Activated naive CD8-positive, alpha-beta T cell treated with anti-CD3 and anti-CD28 coated beads for 36 hours (primary cell): Measurements from ENCODE around the gene PPP1R13L. TPM values are rescaled to one million over a fixed set of nuclear protein-coding genes. Genes with fewer than 3 reads are reported as not detected.
"Not testable (repeated sequence)": the region's sequence is repeated elsewhere in the genome, so short reads cannot be mapped to it uniquely, and the experiment has no call there.

Experiments
- DNase-seq: peaks from one replicate; pipeline ENCODE4 v3.0.0; 2021
- H3K27ac Mint-ChIP-seq: one replicate; pipeline ENCODE4 v1.8.0; 2022; ENCODE audit warnings: mild to moderate bottlenecking, moderate library complexity, mixed read lengths
- H3K27me3 Mint-ChIP-seq: one replicate; pipeline ENCODE4 v1.8.0; 2022; ENCODE audit warnings: mild to moderate bottlenecking, mixed read lengths
- H3K36me3 Mint-ChIP-seq: one replicate; pipeline ENCODE4 v1.8.0; 2021; ENCODE audit warnings: mild to moderate bottlenecking, mixed read lengths
- H3K4me1 Mint-ChIP-seq: one replicate; pipeline ENCODE4 v1.8.0; 2021; ENCODE audit warnings: mixed read lengths
- H3K4me3 Mint-ChIP-seq: one replicate; pipeline ENCODE4 v1.8.0; 2022; ENCODE audit warnings: mild to moderate bottlenecking, moderate library complexity, mixed read lengths
- H3K9me3 Mint-ChIP-seq: one replicate; pipeline ENCODE4 v1.8.0; 2022; ENCODE audit warnings: mixed read lengths
- total RNA-seq, 2 experiments: library from RNA; stranded (reverse); gene quantifications; one replicate each; pipeline ENCODE4 v1.2.3, GENCODE V29; 2021

The PPP1R13L gene
- total RNA-seq, 2 experiments from 2014 or later: 3.6 to 4.7 TPM

DNA sequence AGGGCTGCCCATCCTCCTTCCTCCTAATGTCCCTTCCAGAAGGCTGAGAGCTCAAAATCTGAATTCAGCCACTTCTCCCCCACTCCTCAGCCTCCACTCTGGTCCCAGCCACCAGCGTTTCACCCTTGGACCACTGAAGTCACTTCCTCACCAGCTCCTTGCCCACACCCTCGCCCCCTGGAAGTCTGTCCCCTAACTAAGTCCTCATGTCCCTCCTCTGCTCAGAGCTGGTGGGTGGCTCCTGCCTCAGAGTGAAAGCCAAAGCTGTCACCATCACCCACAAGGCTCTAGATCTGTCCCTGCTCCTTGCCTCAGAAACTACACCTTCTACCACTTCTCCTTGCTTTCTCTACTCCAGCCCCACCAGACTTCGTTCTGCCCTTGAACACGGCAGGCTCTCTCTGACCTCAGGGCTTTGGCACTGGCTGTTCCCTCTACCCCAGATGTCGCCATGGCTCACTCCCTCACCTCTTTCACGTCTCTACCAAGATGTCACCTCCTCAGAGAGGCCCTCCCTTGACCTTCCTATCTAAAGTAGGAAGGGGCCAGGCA, 17.2 kb upstream of the PPP1R13L start:
- Mint-ChIP-seq H3K4me1 (peaks cover 48% of the 10 kb centered on the region), H3K4me3 (peak overlapping the region; percentile 1), H3K9me3 (no peaks in the 10 kb centered on the region), H3K27me3 (peaks cover 3% of the 10 kb centered on the region), H3K36me3 (peaks cover 13% of the 10 kb centered on the region), H3K27ac (peak overlapping the region; percentile 9)
- DNase-seq: no peak

DNA sequence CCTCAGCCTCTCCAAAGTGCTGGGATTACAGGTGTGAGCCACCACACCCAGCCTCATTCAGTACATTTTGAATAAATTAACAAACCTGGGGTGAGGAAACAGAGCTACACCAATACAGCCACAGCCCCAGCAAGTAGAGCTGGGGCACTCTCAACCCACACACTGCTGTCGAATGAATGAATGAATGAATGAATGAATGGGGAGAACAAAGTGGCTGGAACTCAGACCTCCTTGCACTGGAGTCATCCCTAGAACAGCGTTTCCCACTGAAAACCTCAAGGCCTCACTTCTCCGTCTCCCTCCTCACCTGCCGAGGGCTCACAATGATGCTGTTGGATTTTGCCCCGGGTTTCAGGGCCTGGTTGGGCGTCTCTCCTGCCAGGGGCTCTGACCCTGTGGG, 16.0 kb upstream of the PPP1R13L start:
- H3K27ac Mint-ChIP-seq: no peak overlapping the region
- no peaks in the 10 kb centered on the region for H3K27me3 Mint-ChIP-seq
- no peak for DNase-seq
- H3K4me1 Mint-ChIP-seq: peaks cover 48% of the 10 kb centered on the region
- H3K36me3 Mint-ChIP-seq: peaks cover 15% of the 10 kb centered on the region
- peak overlapping the region; percentile 14 for H3K4me3 Mint-ChIP-seq
- no peaks in the 10 kb centered on the region for H3K9me3 Mint-ChIP-seq

DNA sequence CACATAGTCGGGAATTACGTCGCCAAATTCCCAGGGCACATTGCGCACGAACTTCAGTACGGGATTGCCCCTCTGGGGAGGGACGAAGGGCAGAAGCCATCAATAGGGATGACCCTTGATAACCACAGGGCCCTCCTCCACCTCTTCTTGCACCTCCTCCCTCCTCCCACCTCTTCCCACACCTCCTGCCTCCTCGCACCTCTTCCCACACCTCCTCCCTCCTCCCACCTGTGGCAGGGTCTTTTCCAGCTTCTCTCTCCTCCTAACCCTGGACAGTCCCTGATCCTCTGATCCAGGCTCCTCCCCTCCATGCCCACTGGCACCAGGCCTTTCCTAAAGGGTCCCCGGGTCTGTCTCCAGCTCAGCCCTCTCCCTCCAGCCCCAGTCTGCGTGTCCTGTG, 15.5 kb upstream of the PPP1R13L start:
- no peak for DNase-seq
- Mint-ChIP-seq H3K4me3 (peak overlapping the region; percentile 14), H3K27me3 (no peaks in the 10 kb centered on the region), H3K4me1 (peaks cover 45% of the 10 kb centered on the region), H3K36me3 (peaks cover 19% of the 10 kb centered on the region), H3K27ac (no peak overlapping the region), H3K9me3 (no peaks in the 10 kb centered on the region)

DNA sequence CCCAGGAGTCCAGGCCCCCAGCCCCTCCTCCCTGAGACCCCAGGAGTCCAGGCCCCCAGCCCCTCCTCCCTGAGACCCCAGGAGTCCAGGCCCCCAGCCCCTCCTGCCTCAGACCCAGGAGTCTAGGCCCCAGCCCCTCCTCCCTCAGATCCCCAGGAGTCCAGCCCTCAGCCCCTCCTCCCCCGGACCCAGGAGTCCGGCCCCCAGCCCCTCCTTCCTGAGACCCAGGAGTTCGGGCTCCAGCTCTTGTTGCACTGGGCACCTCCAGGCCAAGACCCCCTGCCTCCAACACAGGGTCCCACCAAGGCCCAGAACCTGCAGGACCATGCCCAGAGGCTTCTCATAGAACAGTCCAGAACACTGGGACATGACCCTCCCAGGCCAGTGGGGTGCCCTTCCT, 15.0 kb upstream of the PPP1R13L start:
- Mint-ChIP-seq H3K36me3 (peaks cover 19% of the 10 kb centered on the region), H3K4me1 (peaks cover 45% of the 10 kb centered on the region), H3K9me3 (no peaks in the 10 kb centered on the region), H3K4me3 (no peak overlapping the region), H3K27ac (no peak overlapping the region), H3K27me3 (no peaks in the 10 kb centered on the region)
- DNase-seq: no peak

DNA sequence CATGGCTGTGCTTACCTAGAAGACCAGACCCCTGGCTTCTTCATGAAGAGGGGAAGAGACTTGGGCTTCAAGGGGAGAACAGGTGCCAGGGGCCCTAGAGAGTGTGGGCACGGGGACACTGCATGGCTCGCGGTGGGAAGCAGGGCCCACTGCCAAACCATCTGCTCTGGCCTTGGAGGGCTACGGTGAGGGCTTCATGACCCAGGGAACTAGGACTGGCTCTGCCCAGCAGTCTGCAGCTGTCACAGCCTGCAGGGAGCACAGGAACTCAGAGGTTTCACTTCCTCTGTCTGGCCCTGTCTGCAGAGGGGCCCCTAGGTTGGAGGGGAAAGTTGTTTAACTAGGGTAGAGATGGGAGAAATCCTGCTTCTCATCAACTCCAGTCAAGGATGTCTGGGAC, 14.5 kb upstream of the PPP1R13L start:
- Mint-ChIP-seq H3K9me3 (no peaks in the 10 kb centered on the region), H3K27ac (peak overlapping the region; percentile 65), H3K27me3 (no peaks in the 10 kb centered on the region), H3K4me3 (peak overlapping the region; percentile 7), H3K4me1 (peaks cover 41% of the 10 kb centered on the region), H3K36me3 (peaks cover 21% of the 10 kb centered on the region)
- DNase-seq: no peak

DNA sequence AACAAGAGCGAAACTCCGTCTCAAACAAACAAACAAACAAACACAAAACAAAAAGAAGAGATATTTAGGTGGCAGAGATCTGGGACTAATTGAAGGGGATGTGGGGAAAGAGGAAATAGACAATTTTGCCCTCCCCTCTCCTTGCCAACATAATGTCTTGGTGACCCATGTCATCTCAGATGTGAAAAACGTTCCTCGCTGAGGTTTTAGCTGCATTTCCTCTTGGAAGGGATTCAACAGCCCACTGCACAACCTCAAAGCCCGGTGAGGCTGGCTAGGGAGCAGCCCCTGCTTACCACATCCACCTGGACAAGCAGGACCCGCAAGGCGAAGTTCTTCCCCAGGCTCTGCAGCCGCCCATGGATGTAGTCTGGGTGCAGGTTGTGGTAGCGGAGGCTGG, 13.9 kb upstream of the PPP1R13L start:
- H3K4me3 Mint-ChIP-seq: no peak overlapping the region
- no peaks in the 10 kb centered on the region for H3K9me3 Mint-ChIP-seq
- peaks cover 36% of the 10 kb centered on the region for H3K4me1 Mint-ChIP-seq
- H3K27me3 Mint-ChIP-seq: no peaks in the 10 kb centered on the region
- no peak for DNase-seq
- peak overlapping the region; percentile 14 for H3K27ac Mint-ChIP-seq
- peaks cover 26% of the 10 kb centered on the region for H3K36me3 Mint-ChIP-seq

DNA sequence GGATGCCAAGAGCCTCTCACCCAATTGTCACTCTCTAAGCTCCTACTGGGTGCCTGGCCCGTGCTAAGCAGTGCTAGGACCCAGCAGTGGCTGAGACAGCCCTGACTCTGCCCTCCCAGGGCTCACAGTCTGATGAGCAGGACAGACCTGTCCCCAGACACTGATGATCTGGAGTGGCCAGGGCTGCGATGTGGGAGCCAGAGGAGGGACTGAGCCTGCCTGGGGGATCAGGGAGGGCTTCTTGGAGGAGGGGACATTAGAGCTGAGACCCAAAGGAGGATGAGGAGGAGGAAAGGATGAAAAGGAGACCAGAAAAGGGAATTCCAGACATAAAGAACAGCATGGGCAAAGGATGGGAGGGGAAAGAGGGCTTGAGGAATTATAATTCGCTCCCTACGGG, 12.3 kb upstream of the PPP1R13L start:
- Mint-ChIP-seq H3K4me1 (peaks cover 23% of the 10 kb centered on the region), H3K36me3 (peaks cover 27% of the 10 kb centered on the region), H3K27ac (no peak overlapping the region), H3K4me3 (no peak overlapping the region), H3K27me3 (no peaks in the 10 kb centered on the region), H3K9me3 (no peaks in the 10 kb centered on the region)
- no peak for DNase-seq

DNA sequence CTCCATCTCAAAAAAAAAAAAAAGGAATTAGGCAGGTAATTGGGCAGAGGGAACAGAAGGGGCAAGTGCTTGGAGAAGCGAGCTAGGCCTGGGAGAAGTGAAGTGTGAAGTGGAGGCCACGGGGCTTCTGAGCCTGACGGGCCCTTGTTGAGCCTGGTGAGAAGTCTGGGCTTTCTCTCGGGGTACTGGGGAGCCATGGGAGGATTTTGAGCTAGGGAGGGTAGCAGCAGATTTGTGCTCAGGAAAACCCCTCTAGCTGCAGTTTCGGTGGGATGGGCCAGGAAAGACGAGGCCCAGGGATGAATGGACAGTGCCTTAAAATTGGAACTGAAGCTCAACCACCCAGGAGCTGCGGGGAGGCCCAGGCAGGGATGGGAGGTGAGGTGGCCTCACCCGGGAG, 9.6 kb upstream of the PPP1R13L start:
- DNase-seq: no peak
- H3K4me3 Mint-ChIP-seq: no peak overlapping the region
- H3K9me3 Mint-ChIP-seq: no peaks in the 10 kb centered on the region
- peaks cover 32% of the 10 kb centered on the region for H3K36me3 Mint-ChIP-seq
- no peak overlapping the region for H3K27ac Mint-ChIP-seq
- H3K4me1 Mint-ChIP-seq: peaks cover 7% of the 10 kb centered on the region
- H3K27me3 Mint-ChIP-seq: no peaks in the 10 kb centered on the region

DNA sequence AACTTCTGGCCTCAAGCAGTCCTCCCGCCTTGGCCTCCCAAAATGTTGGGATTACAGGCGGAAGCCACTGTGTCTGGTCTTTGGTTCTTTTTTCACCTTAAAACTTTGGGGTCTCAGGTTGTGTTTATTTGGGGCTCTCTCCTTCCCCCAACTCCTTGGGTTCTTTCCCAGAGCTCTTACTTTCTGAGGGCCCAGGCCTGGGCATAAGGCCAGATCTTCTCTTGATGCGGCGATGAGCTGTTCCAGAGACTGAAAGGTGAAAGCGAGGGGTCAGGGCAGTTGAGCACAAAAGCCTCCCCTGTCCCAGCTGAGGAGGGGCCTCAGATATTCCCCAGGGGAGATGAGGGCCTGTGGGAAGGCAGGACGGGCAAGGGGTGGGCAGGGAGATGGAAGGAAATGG, 8.6 kb upstream of the PPP1R13L start:
- Mint-ChIP-seq H3K4me3 (no peak overlapping the region), H3K36me3 (peaks cover 42% of the 10 kb centered on the region), H3K27ac (no peak overlapping the region), H3K4me1 (peaks cover 6% of the 10 kb centered on the region), H3K27me3 (no peaks in the 10 kb centered on the region), H3K9me3 (no peaks in the 10 kb centered on the region)
- DNase-seq: no peak

DNA sequence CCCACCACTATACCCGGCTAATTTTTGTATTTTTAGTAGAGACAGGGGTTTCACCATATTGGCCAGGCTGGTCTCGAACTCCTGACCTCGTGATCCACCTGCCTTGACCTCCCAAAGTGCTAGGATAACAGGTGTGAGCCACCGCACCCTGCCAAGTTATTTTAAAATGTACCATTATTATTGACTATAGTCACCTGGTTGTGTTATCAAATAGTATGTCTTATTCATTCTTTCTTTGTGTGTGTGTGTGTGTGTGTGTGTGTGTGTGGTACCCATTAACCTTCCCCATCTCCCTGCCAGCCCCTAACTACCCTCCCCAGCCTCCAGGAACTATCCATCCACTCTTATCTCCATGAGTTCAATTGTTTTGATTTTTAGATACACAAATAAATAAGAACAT, 5.5 kb upstream of the PPP1R13L start:
- H3K9me3 Mint-ChIP-seq, H3K4me3 Mint-ChIP-seq, DNase-seq, H3K27me3 Mint-ChIP-seq, H3K27ac Mint-ChIP-seq: not testable (repeated sequence)
- Mint-ChIP-seq H3K4me1 (peaks cover 22% of the 10 kb centered on the region), H3K36me3 (peaks cover 42% of the 10 kb centered on the region)

DNA sequence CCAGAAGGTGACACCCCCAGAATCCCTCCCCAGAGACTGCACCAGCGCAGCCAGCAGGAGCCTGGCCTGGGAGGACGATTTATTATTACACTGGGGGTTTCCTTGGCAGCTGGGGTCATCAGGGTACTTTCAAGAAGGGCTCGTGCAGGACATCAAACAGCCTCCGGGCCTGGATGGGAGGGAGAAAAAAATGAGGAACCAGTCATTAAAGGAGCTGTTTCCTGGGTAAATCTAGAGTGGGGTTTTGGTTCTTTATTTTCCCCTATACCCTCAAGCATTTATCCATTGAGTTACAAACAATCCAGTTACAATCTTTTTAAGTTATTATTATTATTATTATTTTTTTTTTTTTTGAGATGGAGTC, 4.7 kb upstream of the PPP1R13L start:
- no peak overlapping the region for H3K27ac Mint-ChIP-seq

DNA sequence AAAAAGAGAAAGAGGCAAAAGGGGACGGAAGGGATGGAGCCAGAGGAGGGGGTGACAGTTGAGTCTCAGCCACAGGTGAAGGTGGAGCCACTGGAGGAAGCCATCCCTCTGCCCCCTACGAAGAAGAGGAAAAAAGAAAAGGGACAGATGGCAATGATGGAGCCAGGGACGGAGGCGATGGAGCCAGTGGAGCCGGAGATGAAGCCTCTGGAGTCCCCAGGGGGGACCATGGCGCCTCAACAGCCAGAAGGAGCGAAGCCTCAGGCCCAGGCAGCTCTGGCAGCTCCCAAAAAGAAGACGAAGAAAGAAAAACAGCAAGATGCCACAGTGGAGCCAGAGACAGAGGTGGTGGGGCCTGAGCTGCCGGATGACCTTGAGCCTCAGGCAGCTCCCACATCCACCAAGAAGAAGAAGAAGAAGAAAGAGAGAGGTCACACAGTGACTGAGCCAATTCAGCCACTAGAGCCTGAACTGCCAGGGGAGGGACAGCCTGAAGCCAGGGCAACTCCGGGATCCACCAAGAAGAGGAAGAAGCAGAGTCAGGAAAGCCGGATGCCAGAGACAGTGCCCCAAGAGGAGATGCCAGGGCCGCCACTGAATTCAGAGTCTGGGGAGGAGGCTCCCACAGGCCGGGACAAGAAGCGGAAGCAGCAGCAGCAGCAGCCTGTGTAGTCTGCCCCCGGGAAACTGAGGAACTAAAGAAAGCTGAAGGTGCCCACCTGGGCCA, 4.1 kb upstream of the PPP1R13L start:
- Mint-ChIP-seq H3K27me3 (peaks cover 15% of the 10 kb centered on the region), H3K36me3 (peaks cover 37% of the 10 kb centered on the region), H3K4me1 (peaks cover 35% of the 10 kb centered on the region), H3K9me3 (no peaks in the 10 kb centered on the region), H3K27ac (no peak overlapping the region), H3K4me3 (no peak overlapping the region)
- DNase-seq: no peak

More for the DNA sequence above, 4.7 kb upstream of the PPP1R13L start:
- DNase-seq: no peak
- Mint-ChIP-seq H3K4me1 (peaks cover 30% of the 10 kb centered on the region), H3K4me3 (no peak overlapping the region), H3K9me3 (no peaks in the 10 kb centered on the region), H3K27me3 (peaks cover 9% of the 10 kb centered on the region), H3K36me3 (peaks cover 42% of the 10 kb centered on the region)

DNA sequence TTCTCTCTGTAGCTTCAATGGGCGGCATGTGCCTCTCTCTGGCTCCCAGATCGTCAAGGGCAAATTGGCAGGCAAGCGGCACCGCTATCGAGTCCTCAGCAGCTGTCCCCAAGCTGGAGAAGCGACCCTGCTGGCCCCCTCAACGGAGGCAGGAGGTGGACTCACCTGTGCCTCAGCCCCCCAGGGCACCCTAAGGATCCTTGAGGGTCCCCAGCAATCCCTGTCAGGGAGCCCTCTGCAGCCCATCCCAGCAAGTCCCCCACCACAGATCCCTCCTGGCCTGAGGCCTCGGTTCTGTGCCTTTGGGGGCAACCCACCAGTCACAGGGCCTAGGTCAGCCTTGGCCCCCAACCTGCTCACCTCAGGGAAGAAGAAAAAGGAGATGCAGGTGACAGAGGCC, 3.3 kb upstream of the PPP1R13L start:
- Mint-ChIP-seq H3K27ac (no peak overlapping the region), H3K36me3 (peaks cover 32% of the 10 kb centered on the region), H3K9me3 (no peaks in the 10 kb centered on the region), H3K27me3 (peaks cover 23% of the 10 kb centered on the region), H3K4me3 (peak overlapping the region; percentile 74), H3K4me1 (peaks cover 40% of the 10 kb centered on the region)
- no peak for DNase-seq

DNA sequence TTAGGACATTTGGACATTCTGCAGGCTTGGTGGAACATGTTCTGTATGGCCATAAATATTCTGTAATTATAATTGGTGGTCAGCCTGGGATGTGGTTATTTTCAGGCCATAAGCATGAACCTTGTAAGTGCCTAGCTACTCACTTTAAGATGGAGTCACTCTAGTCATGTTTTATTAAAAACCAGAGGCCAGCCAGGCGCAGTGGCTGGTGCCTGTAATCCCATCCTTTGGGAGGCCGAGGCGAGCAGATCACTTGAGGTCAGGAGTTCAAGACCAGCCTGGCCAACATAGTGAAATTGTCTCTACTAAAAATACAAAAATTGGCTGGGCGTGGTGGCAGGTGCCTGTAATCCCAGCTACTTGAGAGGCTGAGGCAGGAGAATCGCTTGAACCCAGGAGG, 2.7 kb upstream of the PPP1R13L start:
- peak overlapping the region; percentile 42 for H3K27ac Mint-ChIP-seq
- peak overlapping the region; percentile 99 for H3K4me3 Mint-ChIP-seq
- not testable (repeated sequence) for H3K9me3 Mint-ChIP-seq, DNase-seq
- peaks cover 32% of the 10 kb centered on the region for H3K36me3 Mint-ChIP-seq
- H3K4me1 Mint-ChIP-seq: peaks cover 40% of the 10 kb centered on the region
- peaks cover 29% of the 10 kb centered on the region for H3K27me3 Mint-ChIP-seq

DNA sequence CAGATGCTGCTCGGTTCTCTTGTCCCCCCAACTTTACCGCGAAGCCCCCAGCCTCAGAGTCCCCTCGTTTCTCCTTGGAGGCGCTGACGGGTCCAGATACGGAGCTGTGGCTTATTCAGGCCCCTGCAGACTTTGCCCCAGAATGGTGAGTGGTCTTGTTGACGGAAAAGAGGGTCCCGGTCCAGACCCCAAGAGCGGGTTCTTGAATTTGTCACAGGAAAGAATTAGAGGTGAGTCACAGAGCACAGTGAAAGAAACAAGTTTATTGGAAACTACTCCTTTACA, 2.2 kb upstream of the PPP1R13L start:
- peak overlapping the region; percentile 99 for H3K4me3 Mint-ChIP-seq
- DNase-seq: no peak
- H3K27me3 Mint-ChIP-seq: peaks cover 31% of the 10 kb centered on the region
- peaks cover 29% of the 10 kb centered on the region for H3K36me3 Mint-ChIP-seq
- peak overlapping the region; percentile 93 for H3K27ac Mint-ChIP-seq
- H3K4me1 Mint-ChIP-seq: peaks cover 40% of the 10 kb centered on the region
- no peaks in the 10 kb centered on the region for H3K9me3 Mint-ChIP-seq
